Esophagus muscularis mucosa (tissue), 4 donors: Measurements from ENCODE around the gene FANCD2.

ENCODE experiments used
- EP300 ChIP-seq: sonication (generic); formaldehyde crosslinking; IDR thresholded peaks from one replicate; pipeline ENCODE4 v1.6.1; 2017; ENCODE audit warnings: antibody characterized with exemption
- POLR2A ChIP-seq: fragments of 450-650 bp; IDR thresholded peaks from one replicate; pipeline ENCODE4 v1.6.1; 2017; ENCODE audit warnings: antibody characterized with exemption, moderate library complexity, mild to moderate bottlenecking, low read depth
- TF ChIP-seq, protein P1 (sequence below), 3 experiments: fragments of 200-600 bp in 2 of 3; fragments of 450-650 bp in 1 of 3; sonication (generic) in 2 of 3; IDR thresholded peaks; one replicate each; pipeline ENCODE4 v1.5.1; 2017 to 2019; ENCODE audit warnings: antibody characterized with exemption in 3 of 3, mild to moderate bottlenecking in 2 of 3, moderate library complexity in 1 of 3

DNA sequence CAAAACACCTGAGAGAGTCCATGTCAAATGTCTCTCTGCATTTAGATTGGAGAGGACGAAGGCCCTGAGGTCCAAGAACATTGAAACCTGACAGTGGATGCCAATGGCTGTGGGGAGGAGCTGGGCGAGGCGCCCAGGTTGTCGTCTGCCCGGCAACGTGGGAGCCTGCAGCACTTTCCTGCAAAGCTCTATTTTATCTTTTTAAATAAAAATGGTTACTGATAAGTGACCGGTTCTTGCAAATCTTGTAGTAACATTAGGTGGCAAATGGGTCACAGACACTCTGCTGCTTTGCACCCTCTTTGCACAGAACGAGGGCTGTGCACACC, 19.5 kb upstream of the FANCD2 start:
- TF ChIP-seq EP300 (no peak), POLR2A (no peak)
- TF ChIP-seq, protein P1, sequence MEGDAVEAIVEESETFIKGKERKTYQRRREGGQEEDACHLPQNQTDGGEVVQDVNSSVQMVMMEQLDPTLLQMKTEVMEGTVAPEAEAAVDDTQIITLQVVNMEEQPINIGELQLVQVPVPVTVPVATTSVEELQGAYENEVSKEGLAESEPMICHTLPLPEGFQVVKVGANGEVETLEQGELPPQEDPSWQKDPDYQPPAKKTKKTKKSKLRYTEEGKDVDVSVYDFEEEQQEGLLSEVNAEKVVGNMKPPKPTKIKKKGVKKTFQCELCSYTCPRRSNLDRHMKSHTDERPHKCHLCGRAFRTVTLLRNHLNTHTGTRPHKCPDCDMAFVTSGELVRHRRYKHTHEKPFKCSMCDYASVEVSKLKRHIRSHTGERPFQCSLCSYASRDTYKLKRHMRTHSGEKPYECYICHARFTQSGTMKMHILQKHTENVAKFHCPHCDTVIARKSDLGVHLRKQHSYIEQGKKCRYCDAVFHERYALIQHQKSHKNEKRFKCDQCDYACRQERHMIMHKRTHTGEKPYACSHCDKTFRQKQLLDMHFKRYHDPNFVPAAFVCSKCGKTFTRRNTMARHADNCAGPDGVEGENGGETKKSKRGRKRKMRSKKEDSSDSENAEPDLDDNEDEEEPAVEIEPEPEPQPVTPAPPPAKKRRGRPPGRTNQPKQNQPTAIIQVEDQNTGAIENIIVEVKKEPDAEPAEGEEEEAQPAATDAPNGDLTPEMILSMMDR (IDR thresholded peaks at IDR 0.05): no peak
